Measurements from ENCODE around the gene C14orf132. TPM values are rescaled to one million over a fixed set of nuclear protein-coding genes. Genes with fewer than 3 reads are reported as not detected.

C14orf132 gene
- total RNA-seq, 1 donor from 2014 or later: 12.0 TPM

GRCh38 chr14:96096639-96097610, 57.8 kb downstream of the C14orf132 start:
- H3K36me3 ChIP-seq: no peaks in the 10 kb centered on the region
- no peaks in the 10 kb centered on the region for H3K9me3 ChIP-seq
- no peak for DNase-seq (ENCODE audit: extremely low spot score in 2 of 2)
- peak overlapping the region; percentile 53 for H3K27ac ChIP-seq
- H3K4me1 ChIP-seq: peaks cover 27% of the 10 kb centered on the region
- no peaks in the 10 kb centered on the region for H3K27me3 ChIP-seq
- no peak overlapping the region for H3K4me3 ChIP-seq
- TF ChIP-seq POLR2AphosphoS5 (IDR thresholded peaks at IDR 0.05; ENCODE audit: insufficient read depth in 1 of 2, low read depth in 1 of 2) (no peak), POLR2A (IDR thresholded peaks at IDR 0.05) (no peak), CTCF (IDR thresholded peaks at IDR 0.05) (no peak)
- intact Hi-C loops (cut with DNase I): loop anchor here (10.0 kb wide), 1 partner anchor 102 kb away; no protein-coding TSS in a partner anchor

GRCh38 chr14:96097752-96098151, 58.6 kb downstream of the C14orf132 start:
- Histone ChIP-seq H3K4me1 (peaks cover 27% of the 10 kb centered on the region), H3K4me3 (no peak overlapping the region), H3K36me3 (no peaks in the 10 kb centered on the region), H3K27me3 (no peaks in the 10 kb centered on the region), H3K9me3 (no peaks in the 10 kb centered on the region), H3K27ac (no peak overlapping the region)
- TF ChIP-seq POLR2A (IDR thresholded peaks at IDR 0.05) (no peak), POLR2AphosphoS5 (IDR thresholded peaks at IDR 0.05; ENCODE audit: insufficient read depth in 1 of 2, low read depth in 1 of 2) (no peak), CTCF (IDR thresholded peaks at IDR 0.05) (no peak)
- intact Hi-C loops (cut with DNase I): loop anchor here (10.0 kb wide), 1 partner anchor 103 kb away; no protein-coding TSS in a partner anchor
- DNase-seq (ENCODE audit: extremely low spot score in 2 of 2): no peak

GRCh38 chr14:96098309-96098998, 59.3 kb downstream of the C14orf132 start:
- TF ChIP-seq CTCF (IDR thresholded peaks at IDR 0.05) (peak; percentile 43 to 59 (median 44)), POLR2A (IDR thresholded peaks at IDR 0.05) (no peak), POLR2AphosphoS5 (IDR thresholded peaks at IDR 0.05; ENCODE audit: insufficient read depth in 1 of 2, low read depth in 1 of 2) (no peak)
- H3K4me1 ChIP-seq: peaks cover 27% of the 10 kb centered on the region
- no peak overlapping the region for H3K4me3 ChIP-seq
- no peaks in the 10 kb centered on the region for H3K9me3 ChIP-seq
- no peaks in the 10 kb centered on the region for H3K36me3 ChIP-seq
- H3K27ac ChIP-seq: no peak overlapping the region
- no peak for DNase-seq (ENCODE audit: extremely low spot score in 2 of 2)
- intact Hi-C loops (cut with DNase I): loop anchor here (10.0 kb wide), 1 partner anchor 104 kb away; no protein-coding TSS in a partner anchor
- no peaks in the 10 kb centered on the region for H3K27me3 ChIP-seq

- Histone ChIP-seq H3K27me3 (no peaks in the 10 kb centered on the region), H3K4me1 (peaks cover 28% of the 10 kb centered on the region), H3K4me3 (no peak overlapping the region), H3K36me3 (no peaks in the 10 kb centered on the region), H3K9me3 (no peaks in the 10 kb centered on the region), H3K27ac (peak overlapping the region; percentile 28)
- TF ChIP-seq POLR2A (IDR thresholded peaks at IDR 0.05) (no peak), POLR2AphosphoS5 (IDR thresholded peaks at IDR 0.05; ENCODE audit: insufficient read depth in 1 of 2, low read depth in 1 of 2) (no peak), CTCF (IDR thresholded peaks at IDR 0.05) (no peak)
- DNase-seq (ENCODE audit: extremely low spot score in 2 of 2): no peak
- intact Hi-C loops (cut with DNase I): loop anchor here (10.0 kb wide), 1 partner anchor 104 kb away; no protein-coding TSS in a partner anchor
These were observed 59.8 kb downstream of the C14orf132 start for GRCh38 chr14:96098999-96099335.
